KMS-11 (cell line): Measurements from ENCODE around the gene NKX2-2.

Source experiments
- H2AFZ ChIP-seq: fragments of 200-600 bp; sonication (generic); 2 replicates; pipeline ENCODE4 v1.6.1; 2016; ENCODE audit warnings: antibody characterized with exemption, mixed run types, low read depth
- H3K27ac ChIP-seq: fragments of 200-600 bp; sonication (generic); 2 replicates; pipeline ENCODE4 v1.6.1; 2016; ENCODE audit warnings: mild to moderate bottlenecking, mixed run types
- H3K27me3 ChIP-seq: fragments of 200-600 bp; sonication (generic); 2 replicates; pipeline ENCODE4 v1.6.1; 2017; ENCODE audit warnings: mild to moderate bottlenecking, low read depth, mixed run types, moderate library complexity; ENCODE audit not compliant: insufficient read depth
- H3K36me3 ChIP-seq: fragments of 200-600 bp; sonication (generic); 2 replicates; pipeline ENCODE4 v1.6.1; 2017; ENCODE audit warnings: mild to moderate bottlenecking, mixed run types; ENCODE audit not compliant: insufficient read depth
- H3K4me1 ChIP-seq: fragments of 200-600 bp; sonication (generic); 2 replicates; pipeline ENCODE4 v1.6.1; 2016; ENCODE audit warnings: mild to moderate bottlenecking, low read depth, mixed run types; ENCODE audit not compliant: poor library complexity, severe bottlenecking
- H3K4me2 ChIP-seq: fragments of 200-600 bp; sonication (generic); 2 replicates; pipeline ENCODE4 v1.7.0; 2016; ENCODE audit warnings: mild to moderate bottlenecking, mixed run types
- H3K4me3 ChIP-seq: fragments of 200-600 bp; sonication (generic); IDR thresholded peaks from 2 replicates; pipeline ENCODE4 v1.6.1; 2017; ENCODE audit warnings: low read depth, low read length, mixed read lengths; ENCODE audit not compliant: insufficient read depth
- H3K79me2 ChIP-seq: fragments of 200-600 bp; sonication (generic); 2 replicates; pipeline ENCODE4 v1.6.1; 2016; ENCODE audit warnings: low read depth, mixed run types; ENCODE audit not compliant: insufficient read depth
- H3K9ac ChIP-seq: fragments of 200-600 bp; sonication (generic); 2 replicates; pipeline ENCODE4 v1.6.1; 2016; ENCODE audit warnings: mild to moderate bottlenecking, mixed run types
- H4K20me1 ChIP-seq: fragments of 200-600 bp; sonication (generic); 2 replicates; pipeline ENCODE4 v1.6.1; 2016; ENCODE audit warnings: mild to moderate bottlenecking, mixed run types; ENCODE audit not compliant: insufficient read depth
- TF ChIP-seq, protein P1 (sequence below): fragments of 200-600 bp; sonication (generic); conservative IDR thresholded peaks from 2 replicates; pipeline ENCODE4 v1.6.1; 2017; ENCODE audit warnings: low read depth, mild to moderate bottlenecking, antibody characterized with exemption, low read length, moderate library complexity, mixed read lengths

Gene NKX2-2

DNA sequence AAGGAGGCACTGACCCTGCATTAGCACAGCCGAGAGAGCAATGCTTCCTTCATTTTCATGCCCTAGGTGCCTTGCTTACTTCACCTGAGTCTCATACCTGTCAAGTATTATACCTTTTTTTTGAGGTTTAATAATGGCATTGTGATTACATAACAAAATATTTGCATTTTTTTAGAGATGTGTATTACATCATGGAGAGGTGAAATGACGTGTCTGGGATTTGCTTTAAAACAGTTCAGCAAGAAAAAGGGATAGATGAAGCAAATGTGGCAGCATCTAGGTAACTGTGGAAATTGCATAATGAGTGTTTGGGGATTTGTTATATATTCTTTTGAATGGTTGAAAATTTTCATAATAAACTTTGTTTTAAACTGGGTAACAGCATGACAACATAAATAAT, 48.9 kb downstream of the NKX2-2 start:
- Histone ChIP-seq H3K79me2 (no peaks in the 10 kb centered on the region), H3K4me1 (no peaks in the 10 kb centered on the region), H3K4me3 (no peak overlapping the region), H3K27ac (no peak overlapping the region), H4K20me1 (no peaks in the 10 kb centered on the region), H3K36me3 (no peaks in the 10 kb centered on the region), H3K4me2 (no peak overlapping the region), H3K9ac (no peak overlapping the region), H2AFZ (no peak overlapping the region), H3K27me3 (no peaks in the 10 kb centered on the region)
- TF ChIP-seq, protein P1, sequence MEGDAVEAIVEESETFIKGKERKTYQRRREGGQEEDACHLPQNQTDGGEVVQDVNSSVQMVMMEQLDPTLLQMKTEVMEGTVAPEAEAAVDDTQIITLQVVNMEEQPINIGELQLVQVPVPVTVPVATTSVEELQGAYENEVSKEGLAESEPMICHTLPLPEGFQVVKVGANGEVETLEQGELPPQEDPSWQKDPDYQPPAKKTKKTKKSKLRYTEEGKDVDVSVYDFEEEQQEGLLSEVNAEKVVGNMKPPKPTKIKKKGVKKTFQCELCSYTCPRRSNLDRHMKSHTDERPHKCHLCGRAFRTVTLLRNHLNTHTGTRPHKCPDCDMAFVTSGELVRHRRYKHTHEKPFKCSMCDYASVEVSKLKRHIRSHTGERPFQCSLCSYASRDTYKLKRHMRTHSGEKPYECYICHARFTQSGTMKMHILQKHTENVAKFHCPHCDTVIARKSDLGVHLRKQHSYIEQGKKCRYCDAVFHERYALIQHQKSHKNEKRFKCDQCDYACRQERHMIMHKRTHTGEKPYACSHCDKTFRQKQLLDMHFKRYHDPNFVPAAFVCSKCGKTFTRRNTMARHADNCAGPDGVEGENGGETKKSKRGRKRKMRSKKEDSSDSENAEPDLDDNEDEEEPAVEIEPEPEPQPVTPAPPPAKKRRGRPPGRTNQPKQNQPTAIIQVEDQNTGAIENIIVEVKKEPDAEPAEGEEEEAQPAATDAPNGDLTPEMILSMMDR: no peak
